Lower leg skin (tissue), 4 donors: ENCODE results near the gene PKD2L2. TPM values are rescaled to one million over a fixed set of nuclear protein-coding genes. Genes with fewer than 3 reads are reported as not detected.

Experiments used
- DNase-seq, 2 donors: peaks; one replicate each; pipeline ENCODE4 v3.0.0-alpha.2; 2019; ENCODE audit warnings: low spot score in 2 of 2
- H3K4me3 ChIP-seq: fragments of 200-600 bp; sonication (generic); 2 replicates; pipeline ENCODE4 v1.5.1; 2017; ENCODE audit warnings: mild to moderate bottlenecking, low read depth; ENCODE audit not compliant: poor library complexity, severe bottlenecking
- POLR2A ChIP-seq, 2 donors: fragments of 450-650 bp; IDR thresholded peaks; one replicate each; pipeline ENCODE4 v1.6.1; 2016 to 2017; ENCODE audit warnings: antibody characterized with exemption in 2 of 2, mild to moderate bottlenecking in 1 of 2, moderate library complexity in 1 of 2
- WGBS, 2 donors: methylation state at CpG; one replicate each; pipeline ENCODE4 v1.1.5; 2018; 5-methylcytosine and 5-hydroxymethylcytosine counted together
- intact Hi-C: fragments of 100-400 bp; cut with DNase I; formaldehyde crosslinking; loops from one replicate; pipeline ENCODE4 v1.15.0; 2023; ENCODE audit warnings: low total_unique reads
- total RNA-seq, 4 donors: library from RNA; depleted of rRNA; stranded (reverse); fragments of >200 nt; gene quantifications; one replicate each; pipeline ENCODE4 v1.1.0, GENCODE V29; 2016
- TF ChIP-seq, protein P1 (sequence below), 3 donors: fragments of 450-650 bp; IDR thresholded peaks; one replicate each; pipeline ENCODE4 v1.5.1; 2016; ENCODE audit warnings: antibody characterized with exemption in 3 of 3, mild to moderate bottlenecking in 3 of 3, moderate library complexity in 2 of 3

PKD2L2 gene
- total RNA-seq, 4 donors from 2014 or later: not detected

DNA sequence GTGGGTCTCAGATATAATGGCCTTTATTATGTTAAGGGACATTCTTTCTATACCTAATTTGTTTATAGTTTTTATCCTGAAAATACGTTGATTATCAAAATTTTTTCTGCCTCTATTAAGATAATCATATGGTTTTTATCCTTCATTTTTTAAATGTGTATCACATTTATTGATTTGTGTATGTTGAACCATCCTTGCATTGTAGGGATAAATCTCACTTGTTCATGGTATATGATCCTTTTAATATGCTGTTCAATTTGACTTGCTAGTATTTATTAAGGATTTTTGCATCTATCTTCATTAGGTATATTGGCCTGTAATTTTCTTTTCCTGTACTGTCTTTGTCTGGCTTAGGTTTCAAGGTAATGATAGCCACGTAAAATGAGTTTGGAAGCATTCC lies 25.5 kb downstream of the PKD2L2 start:
- TF ChIP-seq POLR2A (IDR thresholded peaks at IDR 0.05): no peak
- TF ChIP-seq, protein P1, sequence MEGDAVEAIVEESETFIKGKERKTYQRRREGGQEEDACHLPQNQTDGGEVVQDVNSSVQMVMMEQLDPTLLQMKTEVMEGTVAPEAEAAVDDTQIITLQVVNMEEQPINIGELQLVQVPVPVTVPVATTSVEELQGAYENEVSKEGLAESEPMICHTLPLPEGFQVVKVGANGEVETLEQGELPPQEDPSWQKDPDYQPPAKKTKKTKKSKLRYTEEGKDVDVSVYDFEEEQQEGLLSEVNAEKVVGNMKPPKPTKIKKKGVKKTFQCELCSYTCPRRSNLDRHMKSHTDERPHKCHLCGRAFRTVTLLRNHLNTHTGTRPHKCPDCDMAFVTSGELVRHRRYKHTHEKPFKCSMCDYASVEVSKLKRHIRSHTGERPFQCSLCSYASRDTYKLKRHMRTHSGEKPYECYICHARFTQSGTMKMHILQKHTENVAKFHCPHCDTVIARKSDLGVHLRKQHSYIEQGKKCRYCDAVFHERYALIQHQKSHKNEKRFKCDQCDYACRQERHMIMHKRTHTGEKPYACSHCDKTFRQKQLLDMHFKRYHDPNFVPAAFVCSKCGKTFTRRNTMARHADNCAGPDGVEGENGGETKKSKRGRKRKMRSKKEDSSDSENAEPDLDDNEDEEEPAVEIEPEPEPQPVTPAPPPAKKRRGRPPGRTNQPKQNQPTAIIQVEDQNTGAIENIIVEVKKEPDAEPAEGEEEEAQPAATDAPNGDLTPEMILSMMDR (IDR thresholded peaks at IDR 0.05): no peak
- 84 to 85% methylated on average over 2 of the region's 2 CpGs for WGBS, 2 donors
- no peak overlapping the region for H3K4me3 ChIP-seq
- DNase-seq: no peak
- intact Hi-C loops: no loop called here

DNA sequence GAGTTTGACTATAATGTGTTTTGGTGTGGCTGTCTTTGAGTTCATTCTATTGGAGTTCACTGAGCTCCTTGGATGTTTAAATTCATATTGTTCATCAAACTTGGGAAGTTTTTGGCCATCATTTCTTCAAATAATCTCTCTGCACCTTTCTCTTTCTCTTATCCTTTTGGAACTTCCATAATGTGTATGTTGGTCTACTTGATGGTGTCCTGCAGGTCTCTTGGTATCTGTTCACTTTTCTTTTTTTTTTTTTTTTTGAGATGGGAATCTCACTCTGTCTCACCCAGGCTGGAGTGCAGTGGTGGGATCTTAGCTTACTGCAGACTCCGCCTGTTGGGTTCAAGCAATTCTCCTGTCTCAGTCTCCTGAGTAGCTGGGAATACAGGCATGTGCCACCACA lies 27.7 kb downstream of the PKD2L2 start:
- intact Hi-C loops: no loop called here
- no peak for TF ChIP-seq POLR2A (IDR thresholded peaks at IDR 0.05)
- TF ChIP-seq, protein P1 (IDR thresholded peaks at IDR 0.05): no peak
- no peak for DNase-seq
- H3K4me3 ChIP-seq: no peak overlapping the region
- 95 to 100% methylated on average over 1 of the region's 1 CpG for WGBS, 2 donors

DNA sequence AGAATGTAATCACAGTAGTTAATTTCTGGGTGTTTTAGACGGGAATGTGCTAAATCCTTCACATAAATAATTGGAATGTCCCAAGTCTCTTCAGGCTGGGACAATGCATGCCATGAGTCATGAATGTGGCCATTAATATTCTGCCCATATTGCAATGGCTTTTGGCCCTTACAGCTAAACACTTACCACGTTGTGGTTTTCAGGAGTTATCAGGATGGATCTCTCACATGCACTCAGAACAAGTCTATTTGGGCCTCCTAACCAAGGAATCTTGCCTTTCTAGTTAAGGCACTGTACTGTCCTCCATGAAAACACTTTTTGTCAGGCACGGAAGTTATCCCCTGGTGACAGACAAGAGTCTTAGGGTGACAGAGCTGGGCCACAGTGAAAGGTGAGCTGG lies 32.7 kb downstream of the PKD2L2 start:
- DNase-seq: no peak
- 50 to 53% methylated on average over 3 of the region's 3 CpGs for WGBS, 2 donors
- TF ChIP-seq, protein P1 (IDR thresholded peaks at IDR 0.05): no peak
- no peak for TF ChIP-seq POLR2A (IDR thresholded peaks at IDR 0.05)
- H3K4me3 ChIP-seq: no peak overlapping the region
- intact Hi-C loops: no loop called here

DNA sequence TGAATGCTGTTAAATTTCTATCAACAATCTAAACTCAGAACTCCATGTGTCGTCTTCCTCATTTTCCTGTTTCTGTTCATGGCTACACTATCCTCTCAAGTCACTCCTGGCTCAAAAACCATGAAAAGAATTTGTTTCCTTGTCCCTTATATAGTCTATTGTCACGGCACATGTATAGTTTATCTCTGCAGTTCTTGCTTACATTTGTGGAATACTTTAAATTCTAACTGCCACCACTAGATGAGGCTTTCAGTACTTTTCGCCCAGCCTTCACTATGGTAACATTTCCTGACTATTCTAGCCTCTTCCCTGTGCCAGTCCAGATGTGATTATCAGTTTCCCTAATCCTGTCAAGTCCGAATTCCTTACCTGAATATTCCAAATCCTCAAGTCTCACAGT lies 34.6 kb downstream of the PKD2L2 start:
- no peak overlapping the region for H3K4me3 ChIP-seq
- no peak for TF ChIP-seq POLR2A (IDR thresholded peaks at IDR 0.05)
- TF ChIP-seq, protein P1 (IDR thresholded peaks at IDR 0.05): no peak
- no peak for DNase-seq
- WGBS, 2 donors: 69 to 74% methylated on average over 4 of the region's 4 CpGs
- intact Hi-C loops: no loop called here

DNA sequence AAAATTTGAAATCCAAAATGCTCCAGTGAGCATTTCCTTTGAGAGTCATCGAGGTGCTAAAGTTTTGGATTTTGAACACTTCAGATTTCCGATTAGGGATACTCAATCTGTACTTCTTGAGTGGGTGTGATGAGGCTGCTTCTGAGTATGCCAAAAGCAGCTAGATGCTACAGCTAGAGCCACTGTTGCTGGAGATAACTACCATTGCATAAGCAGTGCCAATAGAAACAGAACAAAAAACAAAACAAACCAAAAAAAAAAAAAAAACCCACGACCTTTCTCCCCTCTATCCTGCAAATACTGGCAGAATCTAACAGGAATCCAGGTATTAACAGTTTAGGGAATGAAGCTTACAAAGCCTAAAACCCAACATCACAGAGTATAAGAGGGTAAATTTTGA lies 43.5 kb downstream of the PKD2L2 start:
- intact Hi-C loops: no loop called here
- WGBS, 2 donors: 65 to 70% methylated on average over 3 of the region's 3 CpGs

DNA sequence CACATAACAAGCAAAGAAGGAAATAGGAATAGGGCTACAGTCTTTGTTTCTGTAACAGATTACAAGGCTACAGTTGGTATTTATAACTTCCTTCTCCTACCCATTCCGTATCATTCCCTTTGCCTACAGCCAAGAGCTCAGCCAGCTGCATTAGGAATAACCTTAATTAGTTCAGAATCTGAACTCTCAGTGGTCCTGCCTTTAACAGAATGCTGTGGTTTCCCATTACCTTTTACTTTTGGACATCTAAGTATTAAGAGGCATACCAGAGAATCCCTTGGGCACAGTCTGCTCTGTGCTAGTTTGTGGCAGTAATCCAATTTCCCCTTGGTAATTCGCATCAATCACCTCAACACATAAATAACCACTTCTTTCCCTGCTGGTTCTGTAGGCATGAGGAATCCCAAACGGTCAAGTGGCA lies 44.2 kb downstream of the PKD2L2 start:
- TF ChIP-seq POLR2A (IDR thresholded peaks at IDR 0.05): no peak
- WGBS, 2 donors: 32 to 39% methylated on average over 3 of the region's 3 CpGs
- no peak overlapping the region for H3K4me3 ChIP-seq
- no peak for DNase-seq
- intact Hi-C loops: no loop called here

More for the DNA sequence above, 43.5 kb downstream of the PKD2L2 start:
- no peak overlapping the region for H3K4me3 ChIP-seq
- DNase-seq: no peak
- no peak for TF ChIP-seq POLR2A (IDR thresholded peaks at IDR 0.05)
- TF ChIP-seq, protein P1 (IDR thresholded peaks at IDR 0.05): no peak
